ENCODE data around the gene MAST4.

DNA sequence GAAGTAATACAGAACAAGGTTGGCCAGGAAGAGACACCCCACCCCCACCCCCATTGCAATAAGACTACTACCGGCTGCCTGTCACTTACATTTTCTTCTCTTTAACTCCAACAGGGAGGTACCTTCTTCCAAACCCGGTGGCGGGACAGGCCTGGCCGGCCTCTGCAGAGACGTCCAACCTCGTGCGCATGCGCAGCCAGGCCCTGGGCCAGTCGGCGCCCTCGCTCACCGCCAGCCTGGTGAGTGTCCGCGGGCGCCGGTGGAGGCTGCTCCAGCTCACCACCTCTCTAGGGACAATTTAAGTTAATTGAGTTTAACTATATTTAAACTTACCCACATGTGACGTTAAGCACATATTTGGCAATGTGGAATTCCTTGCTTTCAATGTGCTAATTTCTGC, 192.4 kb downstream of the MAST4 start:
- TF ChIP-seq EP300 (IDR thresholded peaks at IDR 0.05) (no peak), RCOR1 (IDR thresholded peaks at IDR 0.05; ENCODE audit: low read depth, low read length) (no peak), RAD21 (conservative IDR thresholded peaks at IDR 0.05 in 1 of 2, IDR thresholded peaks at IDR 0.05 in 1 of 2) (no peak), BHLHE40 (IDR thresholded peaks at IDR 0.05; ENCODE audit: low read depth, low read length) (no peak), SMC3 (IDR thresholded peaks at IDR 0.05) (no peak)
- TF ChIP-seq, protein P1, sequence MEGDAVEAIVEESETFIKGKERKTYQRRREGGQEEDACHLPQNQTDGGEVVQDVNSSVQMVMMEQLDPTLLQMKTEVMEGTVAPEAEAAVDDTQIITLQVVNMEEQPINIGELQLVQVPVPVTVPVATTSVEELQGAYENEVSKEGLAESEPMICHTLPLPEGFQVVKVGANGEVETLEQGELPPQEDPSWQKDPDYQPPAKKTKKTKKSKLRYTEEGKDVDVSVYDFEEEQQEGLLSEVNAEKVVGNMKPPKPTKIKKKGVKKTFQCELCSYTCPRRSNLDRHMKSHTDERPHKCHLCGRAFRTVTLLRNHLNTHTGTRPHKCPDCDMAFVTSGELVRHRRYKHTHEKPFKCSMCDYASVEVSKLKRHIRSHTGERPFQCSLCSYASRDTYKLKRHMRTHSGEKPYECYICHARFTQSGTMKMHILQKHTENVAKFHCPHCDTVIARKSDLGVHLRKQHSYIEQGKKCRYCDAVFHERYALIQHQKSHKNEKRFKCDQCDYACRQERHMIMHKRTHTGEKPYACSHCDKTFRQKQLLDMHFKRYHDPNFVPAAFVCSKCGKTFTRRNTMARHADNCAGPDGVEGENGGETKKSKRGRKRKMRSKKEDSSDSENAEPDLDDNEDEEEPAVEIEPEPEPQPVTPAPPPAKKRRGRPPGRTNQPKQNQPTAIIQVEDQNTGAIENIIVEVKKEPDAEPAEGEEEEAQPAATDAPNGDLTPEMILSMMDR (IDR thresholded peaks at IDR 0.05): no peak
- TF ChIP-seq, protein P2, sequence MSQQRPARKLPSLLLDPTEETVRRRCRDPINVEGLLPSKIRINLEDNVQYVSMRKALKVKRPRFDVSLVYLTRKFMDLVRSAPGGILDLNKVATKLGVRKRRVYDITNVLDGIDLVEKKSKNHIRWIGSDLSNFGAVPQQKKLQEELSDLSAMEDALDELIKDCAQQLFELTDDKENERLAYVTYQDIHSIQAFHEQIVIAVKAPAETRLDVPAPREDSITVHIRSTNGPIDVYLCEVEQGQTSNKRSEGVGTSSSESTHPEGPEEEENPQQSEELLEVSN (IDR thresholded peaks at IDR 0.05; ENCODE audit: borderline replicate concordance, low read depth): no peak
- TF ChIP-seq, protein P3, sequence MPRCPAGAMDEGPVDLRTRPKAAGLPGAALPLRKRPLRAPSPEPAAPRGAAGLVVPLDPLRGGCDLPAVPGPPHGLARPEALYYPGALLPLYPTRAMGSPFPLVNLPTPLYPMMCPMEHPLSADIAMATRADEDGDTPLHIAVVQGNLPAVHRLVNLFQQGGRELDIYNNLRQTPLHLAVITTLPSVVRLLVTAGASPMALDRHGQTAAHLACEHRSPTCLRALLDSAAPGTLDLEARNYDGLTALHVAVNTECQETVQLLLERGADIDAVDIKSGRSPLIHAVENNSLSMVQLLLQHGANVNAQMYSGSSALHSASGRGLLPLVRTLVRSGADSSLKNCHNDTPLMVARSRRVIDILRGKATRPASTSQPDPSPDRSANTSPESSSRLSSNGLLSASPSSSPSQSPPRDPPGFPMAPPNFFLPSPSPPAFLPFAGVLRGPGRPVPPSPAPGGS (IDR thresholded peaks at IDR 0.05): no peak

Data from A549 (cell line).